Smooth muscle cell of the brain vasculature (primary cell): ENCODE results near the gene PRKAG2.
"Not testable (repeated sequence)": the region's sequence is repeated elsewhere in the genome, so short reads cannot be mapped to it uniquely, and the experiment has no call there.

Experiments
- DNase-seq: peaks from one replicate; pipeline ENCODE4 v3.0.0-alpha.2; 2012; ENCODE audit warnings: low read depth, low spot score

The PRKAG2 gene

DNA sequence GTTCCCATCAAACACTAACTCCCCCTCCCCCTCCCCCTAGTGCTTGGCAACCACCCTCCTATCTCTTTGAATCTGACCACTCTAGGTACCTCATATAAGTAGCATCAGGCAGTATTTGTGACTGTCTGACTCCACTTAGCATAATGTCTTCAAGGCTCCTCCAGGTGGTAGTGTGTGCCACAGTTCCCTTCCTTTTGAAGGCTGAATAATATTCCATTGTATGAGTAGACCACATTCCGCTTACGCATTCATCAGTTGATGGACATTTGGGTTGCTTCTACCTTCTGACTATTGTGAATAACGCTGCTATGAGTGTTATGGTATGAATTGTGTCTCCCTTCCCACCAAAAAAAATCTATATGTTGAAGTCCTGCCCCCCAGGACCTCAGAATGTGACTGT lies 89.6 kb downstream of the PRKAG2 start:
- DNase-seq, result no peak

DNA sequence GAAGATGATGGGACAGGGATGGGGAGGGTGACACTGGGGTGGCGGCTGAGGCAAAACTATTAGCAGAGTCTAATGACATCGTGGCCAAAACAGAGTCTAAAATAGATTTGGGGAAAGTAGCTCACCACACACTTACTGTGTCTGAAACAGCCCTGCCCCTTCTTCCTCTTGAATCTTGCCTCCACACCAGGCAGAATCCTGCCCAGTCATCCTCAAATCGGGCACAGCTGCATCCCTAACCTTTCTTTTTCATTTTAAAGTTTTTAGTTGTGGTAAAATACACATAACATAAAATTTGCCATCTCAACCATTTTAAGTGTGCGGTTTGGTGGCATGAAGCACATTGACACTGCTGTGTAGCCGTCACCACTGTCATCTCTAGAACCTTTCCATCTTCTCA lies 90.0 kb downstream of the PRKAG2 start:
- no peak for DNase-seq

DNA sequence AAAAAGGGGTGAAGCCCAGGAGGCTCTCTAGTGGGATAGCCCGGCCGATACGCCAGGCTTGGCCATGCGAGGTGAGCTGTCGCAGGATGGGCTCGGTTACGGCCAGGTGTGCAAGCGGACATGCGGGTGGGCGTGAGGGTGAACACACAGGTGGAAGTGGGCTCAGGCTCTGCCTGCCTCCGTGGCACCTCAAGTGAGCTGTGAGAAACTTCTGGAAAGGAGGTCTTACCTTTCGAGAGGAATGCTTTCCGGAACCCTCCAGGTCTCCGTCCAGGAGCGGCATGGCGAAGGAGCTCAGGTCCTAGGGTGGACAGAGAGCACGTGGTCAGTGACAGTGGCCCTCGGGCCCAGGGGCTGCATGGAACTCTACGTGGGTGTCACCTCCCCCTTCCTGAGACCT lies 90.7 kb downstream of the PRKAG2 start:
- DNase-seq, result no peak

DNA sequence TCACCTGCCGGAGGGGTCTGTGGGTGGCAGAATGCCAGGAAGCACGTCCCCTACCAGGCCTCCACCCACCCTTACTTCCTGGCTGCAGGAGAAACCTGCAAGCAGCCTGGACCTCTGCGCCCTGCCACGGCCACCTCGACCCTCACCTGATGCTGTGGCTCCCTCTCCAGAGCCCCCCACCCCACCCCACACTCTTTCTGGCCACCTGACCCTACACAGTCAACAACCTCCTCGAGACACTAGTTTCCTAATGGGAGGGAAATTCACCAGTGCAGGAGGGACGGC lies 91.3 kb downstream of the PRKAG2 start:
- DNase-seq, result no peak

DNA sequence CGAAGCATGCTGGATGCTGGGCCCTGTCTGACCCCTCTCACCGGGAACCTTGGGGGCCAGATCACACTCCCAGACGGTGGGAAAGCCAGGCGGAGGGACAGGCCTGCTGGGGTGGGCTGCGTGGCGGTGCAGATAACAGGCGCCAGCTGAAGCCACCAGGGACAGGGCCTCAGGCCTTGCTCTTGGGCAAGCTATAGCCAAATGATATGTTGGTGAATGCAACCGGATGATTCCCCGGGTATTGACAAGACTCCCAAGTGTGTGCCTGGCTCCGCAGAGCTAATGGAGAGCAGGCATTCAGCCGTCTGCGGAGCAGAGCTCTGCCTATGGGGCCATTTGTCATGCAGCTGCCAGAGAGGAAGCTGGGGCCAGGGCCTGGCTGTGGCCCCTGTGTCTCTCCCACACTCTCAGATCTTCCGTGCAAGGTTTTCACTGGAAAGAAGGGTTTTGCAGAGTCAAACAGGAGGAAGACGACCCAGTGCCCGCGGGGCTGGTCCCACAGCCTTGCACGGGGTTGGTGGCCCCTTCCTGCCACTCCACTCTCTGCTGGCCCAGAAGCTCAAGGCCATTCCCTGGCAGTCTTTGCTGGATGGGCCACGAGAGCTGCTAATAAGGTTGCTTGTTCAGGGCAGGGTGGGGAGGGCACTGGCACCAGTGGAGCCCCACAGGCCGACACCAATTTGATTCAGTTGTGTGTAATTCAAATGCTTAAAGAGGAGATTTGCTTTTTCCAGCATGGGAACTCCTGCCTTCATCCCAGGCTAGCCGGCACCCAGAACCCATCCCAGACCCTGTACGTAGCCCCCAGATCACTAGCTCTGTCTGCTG lies 91.8 kb downstream of the PRKAG2 start:
- DNase-seq, result no peak

DNA sequence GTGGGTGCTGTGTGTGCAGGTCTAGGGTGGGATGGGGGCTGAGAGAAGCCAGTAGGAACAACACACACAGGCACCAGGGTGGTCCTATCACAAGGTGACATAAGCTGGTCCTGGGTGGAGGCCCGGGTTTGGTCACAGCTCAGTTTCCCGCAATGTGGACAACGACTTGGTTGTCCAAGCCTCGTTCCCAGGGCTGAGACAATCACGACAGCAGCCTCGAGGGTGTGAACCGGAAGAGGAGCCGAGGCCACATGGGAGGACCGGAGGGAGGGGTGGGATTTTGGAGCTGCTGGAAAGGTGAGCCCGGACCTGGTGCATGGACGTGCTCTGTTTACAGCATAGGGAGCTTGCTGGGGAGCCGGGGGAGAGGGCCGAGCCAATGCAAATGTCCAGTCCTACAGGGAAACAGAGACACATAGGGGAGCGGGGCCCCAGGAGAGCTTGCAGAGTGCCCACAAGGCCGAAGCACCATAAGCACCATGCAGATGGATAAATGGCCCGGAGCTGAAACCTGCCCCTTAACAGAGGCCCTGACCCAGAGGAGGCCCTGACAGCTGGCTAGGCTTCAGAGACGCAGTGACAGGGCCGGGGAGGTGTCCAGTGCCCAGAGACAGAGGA lies 92.8 kb downstream of the PRKAG2 start:
- DNase-seq, result no peak

DNA sequence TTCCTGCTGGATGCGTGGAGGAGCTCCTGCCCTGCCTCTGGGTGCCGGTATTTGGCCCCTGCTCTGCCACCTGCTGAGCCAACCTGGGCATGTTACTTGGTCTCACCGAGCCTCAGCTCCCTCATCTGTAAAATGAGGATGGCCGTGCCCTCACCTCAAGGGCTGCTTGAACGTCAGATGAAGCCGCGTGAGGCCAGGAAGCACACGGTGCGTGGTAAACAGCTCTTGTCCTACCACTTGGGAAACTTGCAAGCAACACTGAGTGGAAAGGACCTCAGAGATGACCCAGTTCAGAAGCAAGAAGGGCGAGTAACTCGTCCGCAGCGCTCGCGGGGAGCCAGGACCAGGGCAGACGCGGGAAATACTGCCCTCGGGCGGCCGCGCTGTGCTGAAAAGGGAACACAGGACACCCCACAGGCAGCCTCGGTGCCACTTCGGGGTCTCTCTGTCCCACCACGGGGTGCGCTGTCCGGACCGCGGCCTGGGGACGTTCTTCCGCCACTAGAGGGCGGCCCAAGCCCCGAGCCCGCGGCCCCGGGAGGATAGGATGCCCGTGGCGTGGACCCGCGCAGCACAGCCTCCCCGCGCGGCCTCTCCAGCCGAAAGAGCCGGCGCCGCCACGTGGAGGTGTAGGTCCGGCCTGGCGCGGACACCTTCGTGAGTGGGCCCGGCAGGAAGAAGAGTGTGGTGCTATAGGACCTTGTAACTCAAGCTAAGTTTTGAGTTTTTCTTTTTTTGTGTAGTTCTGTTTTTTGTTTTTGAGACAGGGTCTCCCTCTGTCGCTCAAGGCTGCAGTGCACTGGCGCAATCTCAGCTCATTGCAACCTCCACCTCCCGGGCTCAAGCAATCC lies 94.1 kb downstream of the PRKAG2 start:
- DNase-seq, result no peak

DNA sequence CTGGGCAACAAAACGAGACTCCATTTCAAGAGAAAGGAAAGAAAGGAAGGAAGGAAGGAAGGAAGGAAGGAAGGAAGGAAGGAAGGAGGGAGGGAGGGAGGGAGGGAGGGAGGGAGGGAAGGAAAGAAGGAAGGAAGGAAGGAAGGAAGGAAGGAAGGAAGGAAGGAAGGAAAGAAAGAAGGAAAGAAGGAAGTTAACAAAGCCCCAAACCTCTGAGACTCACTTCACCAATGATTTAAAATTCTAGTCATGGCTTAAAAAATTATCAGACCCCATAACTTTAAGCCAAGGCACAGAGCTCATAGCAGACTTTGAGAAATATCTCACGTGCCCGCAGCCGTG lies 94.7 kb downstream of the PRKAG2 start:
- not testable (repeated sequence) for DNase-seq

DNA sequence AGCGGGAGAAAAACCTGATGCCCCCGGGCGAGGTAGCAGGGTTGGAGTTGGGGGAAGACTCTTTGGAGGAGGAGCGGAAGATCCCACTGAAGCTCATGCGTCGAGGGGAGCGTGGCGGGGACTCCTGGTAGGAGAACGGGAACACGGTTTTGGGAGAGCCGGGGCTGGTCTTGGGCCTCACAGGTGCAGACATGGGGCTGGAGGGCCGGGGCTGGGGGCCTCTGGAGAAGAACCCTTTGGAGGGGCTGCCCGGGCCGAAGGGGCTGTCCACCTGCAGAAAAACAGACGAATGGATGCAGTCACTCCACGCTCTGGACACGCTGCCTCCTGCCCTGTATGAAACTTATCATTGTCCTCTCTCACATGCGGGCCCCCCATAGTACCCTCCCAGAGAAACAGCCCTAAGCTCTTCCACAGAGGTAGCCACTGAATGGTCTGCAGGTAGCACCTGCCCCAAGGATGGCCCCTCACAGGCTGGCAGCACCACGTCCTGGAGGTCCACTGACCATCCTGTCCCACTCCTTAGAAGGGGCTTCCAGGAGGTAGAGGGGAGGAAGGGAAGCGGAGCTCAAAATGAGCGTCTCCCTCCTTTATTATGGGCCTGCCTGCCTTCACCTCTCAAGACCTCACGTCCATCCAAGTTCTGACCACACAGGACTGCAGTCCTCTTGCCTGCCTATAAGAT lies 95.6 kb downstream of the PRKAG2 start:
- no peak for DNase-seq

DNA sequence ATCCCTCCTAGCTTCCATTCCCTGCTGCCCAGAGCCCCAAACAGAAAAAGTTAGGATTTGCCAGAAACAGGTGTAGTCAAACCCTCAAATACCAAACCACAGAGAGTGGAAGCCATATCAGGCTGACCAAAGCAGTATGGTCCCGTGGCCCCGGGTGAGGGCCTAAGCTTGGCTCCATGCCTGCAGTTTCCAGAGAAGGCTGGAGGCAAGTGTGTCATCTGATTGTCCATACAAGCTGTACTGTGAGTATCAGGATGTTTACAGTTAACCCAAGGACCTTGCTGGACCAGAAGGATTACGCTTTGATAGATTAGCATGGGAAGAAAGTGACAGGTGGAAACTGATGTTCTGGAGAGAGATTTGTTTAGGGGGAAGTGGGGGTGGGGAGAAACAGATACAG lies 96.3 kb downstream of the PRKAG2 start:
- no peak for DNase-seq

DNA sequence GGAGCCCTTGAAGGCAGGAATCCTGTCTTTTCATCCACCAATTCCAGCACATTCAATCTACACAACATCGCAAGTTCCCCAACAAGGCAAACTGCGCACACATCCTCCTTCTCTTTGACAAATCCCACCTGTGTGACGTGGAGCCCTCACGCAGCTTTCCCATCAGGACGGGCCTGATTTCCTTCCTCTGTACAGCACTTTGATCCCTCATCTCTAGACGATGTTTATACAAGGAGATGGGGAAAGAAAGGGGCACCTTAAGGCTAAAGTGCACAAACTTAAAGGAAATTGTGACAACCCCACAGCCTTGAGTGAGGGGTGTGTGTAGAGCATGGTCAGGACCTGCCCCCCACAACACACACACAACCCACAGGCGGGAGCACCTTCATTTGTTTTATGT lies 97.2 kb downstream of the PRKAG2 start:
- DNase-seq, result no peak

DNA sequence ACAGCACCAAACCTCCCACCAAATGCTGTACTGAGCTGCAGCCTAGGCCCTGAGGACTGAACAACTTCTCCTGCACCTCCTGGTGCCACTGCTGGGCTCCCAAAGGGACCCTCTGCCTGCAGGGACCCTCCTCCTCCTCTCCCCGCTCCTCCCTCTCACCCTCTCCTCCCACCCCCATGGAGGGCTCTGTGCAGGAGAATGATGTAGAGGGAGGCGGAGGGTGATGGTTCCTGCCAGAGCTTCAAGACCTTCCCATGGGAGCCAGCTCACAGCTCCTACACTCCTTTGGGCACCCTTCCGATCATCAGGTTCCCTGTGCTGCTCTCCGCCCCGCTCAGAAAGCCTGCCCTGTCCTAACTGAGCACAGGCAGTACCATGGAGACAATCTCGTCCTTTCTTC lies 97.7 kb downstream of the PRKAG2 start:
- DNase-seq, result no peak

DNA sequence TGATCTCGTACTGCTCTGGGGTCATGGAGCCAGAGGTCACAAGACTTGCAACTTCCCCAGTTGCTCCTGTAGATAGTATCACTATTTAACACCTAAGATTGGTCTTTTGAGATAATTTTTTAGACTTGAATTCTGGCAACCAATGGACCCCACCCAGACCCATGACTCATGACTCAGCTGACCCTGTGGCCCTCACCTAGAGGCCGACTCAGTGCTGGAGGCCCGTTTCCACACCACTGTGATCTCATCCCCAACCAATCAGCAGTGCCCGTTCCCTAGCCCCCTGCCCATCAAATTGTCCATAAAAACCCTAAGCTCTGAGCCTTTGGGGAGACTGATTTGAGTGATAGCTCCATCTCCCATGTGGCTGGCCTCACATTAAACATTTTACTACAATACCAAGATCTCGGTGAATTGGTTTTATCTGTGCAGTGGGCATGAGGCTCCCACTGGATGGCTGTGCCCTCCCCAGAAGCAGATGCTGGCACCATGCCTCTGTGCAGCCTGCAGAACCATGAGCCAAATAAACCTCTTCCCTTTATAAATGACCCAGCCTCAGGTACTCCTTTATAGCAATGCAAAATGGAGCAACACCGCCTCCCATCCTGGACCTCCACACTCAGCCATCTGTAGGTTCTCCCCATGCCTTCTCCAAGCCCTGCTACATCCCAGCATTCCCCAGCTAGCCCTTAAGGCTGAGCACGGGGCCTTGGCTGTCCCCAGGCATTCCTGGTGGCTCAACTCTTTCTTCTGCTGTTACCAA lies 98.8 kb downstream of the PRKAG2 start:
- DNase-seq, result no peak

DNA sequence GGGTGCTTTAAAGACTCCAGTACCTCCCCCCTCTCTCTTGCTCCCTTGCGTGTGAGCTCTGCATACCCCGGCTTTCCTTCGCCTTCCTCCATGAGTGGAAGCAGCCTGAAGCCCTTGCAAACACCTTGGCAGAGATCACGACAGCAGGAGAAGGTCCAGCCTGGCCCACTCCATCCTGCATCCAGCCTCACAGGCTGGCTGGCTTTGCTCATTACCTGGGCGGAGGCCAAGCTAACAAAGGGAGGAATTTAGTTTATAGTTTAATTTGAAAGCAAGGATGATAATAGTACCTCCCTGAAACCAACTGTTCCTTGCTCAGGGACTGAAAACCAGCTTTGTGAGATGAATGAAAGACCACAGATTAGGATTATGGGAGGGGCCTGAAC lies 99.4 kb downstream of the PRKAG2 start:
- DNase-seq, result no peak

DNA sequence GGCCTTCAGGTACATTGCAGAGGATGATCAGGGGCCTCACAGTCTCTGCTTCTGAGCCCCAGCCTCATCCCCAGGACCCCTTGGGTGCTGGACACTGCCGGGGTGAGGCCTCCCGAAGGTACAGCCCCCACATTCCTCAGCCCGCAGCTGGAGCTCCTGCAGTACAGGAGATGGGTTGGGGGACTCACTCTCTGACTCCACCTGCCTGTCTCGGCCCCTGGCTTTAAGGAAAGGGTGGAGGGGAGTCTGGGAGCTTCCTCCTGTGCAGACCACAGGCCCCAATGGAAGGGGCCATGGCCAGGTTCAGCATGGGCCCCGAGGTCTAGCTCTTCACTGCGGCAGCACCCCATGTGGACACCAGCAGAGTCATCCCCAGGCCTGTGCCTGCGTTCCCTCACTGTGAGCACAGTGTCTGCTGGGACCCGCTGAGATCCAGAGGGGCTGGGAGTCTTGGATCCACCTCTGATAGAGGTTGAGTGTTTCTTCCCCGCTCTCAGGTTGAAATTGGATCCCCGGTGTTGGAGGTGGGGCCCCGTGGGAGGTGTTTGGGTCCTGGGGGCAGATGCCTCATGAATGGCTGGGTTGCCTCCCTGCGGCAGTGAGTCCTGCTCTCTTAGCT lies 99.9 kb downstream of the PRKAG2 start:
- DNase-seq, result no peak

DNA sequence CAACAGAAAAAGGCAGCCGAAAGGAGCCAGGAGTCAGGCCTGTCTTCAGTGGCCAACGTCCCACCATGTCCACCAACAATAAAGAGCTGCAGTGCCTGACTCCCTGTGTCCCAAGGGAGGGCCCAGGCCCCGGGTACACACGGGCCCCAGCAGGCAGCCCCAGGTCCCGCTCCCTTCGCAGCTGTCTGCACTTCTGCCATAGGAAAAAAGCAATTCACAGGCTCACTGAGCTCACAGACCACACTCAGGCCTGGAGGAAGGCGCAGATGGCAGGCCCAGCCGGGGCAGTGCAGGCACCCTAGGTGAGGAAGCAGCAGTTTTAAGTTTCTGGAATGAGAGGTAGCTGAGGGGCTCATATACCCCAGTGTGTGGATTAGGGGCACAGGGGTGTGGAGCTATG lies 100.5 kb downstream of the PRKAG2 start:
- no peak for DNase-seq

DNA sequence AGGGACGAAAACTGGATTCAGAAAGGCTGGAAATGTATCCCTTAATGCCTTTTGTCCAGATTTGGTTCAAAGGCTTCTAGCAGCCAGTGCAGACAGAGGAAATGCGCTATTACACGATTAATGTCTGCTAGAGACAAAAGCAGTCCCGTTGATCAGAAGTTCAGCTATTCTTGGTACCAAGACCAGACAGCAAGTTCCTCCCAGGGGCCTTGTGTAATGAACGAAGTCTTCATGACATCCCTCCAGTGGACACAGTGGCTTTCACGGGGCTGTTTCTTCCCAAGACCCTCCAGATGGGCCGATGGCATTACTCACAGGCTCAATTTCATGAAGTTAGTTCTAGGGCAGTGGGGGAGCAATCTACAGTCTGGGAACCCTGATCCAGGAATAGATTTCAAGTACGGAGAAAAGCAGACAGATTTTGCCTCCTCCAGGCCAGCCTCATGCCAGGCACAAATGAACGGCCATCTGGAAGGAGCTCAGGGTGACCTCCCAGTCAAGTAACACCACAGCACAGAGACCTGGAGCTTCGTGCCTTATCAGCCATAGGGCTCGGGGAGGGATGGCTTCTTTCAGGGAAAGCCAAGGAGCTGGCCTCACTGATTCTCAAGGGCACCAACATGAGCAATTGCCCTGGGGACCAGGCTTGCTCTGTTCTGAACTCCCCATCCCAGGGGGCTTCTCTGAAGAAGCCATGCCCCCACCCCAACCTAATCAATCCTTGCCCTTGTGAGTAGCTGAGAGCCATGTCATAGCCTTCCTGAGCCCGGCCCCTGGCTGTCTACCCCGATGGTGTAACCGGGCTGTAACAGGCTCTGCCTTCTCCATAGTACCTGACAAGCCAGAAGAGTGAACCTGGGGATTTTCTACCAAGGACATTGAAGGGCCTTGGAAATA lies 101.1 kb downstream of the PRKAG2 start:
- DNase-seq, result no peak

DNA sequence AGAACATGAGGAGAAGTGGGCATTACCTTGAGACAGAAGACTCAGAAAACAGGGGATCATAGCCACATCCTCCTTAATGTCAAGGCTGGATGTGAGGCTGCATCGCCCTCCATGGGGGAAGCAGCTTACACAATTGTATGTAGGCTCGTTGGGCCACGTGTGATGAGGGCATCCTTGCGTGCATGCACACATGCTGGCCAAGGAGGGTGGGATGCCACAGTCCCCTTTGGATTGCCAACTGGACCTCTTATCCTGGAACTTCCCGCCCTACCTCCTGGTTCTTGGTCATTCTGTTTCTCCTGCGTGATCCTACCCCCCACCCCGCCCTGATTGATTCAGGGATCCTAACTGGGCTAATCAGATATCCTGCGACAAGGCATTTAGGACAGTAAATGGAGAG lies 102.0 kb downstream of the PRKAG2 start:
- no peak for DNase-seq

DNA sequence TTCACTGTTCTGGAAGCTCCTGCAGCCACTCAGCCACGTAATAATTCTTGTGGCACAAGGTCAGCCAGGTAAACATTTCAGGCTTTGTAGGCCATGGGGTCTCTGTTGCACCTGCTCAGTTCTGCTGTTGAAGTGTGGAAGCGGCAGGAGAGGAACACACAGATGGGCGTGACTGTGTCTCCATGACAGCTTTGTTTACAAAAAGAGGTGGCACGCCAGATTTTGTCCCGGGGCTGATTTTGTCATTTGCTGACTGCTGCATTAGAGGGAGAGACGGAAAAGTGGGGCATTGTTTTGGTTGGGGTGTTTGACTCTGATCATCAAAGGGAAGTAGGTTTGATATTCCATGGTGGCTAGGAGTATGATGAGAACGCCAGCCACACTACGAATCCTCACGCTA lies 103.1 kb downstream of the PRKAG2 start:
- no peak for DNase-seq

DNA sequence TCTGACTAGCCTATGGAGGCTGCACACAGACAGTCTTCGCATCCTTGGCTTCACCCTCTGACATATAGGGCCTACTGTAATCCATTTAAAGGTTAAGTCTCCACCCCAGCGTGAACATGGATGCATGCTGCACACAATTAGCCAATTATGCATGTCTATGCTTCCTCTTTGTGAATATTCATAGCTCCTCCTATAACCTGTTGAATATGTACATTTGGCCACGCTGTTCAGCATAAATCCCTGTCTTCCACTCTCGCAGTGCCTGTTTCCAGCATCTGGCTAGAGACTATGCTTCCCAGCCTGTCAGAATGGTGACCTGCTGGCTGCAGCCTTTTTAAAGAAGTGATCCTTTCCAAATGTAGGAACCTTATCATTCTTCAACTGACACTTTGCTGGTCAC lies 106.7 kb downstream of the PRKAG2 start:
- DNase-seq, result no peak
